ENCODE results near the gene NPC1.
"Not testable (repeated sequence)": the region's sequence is repeated elsewhere in the genome, so short reads cannot be mapped to it uniquely, and the experiment has no call there.

The NPC1 gene

GRCh38 chr18:23521907-23522306 lies 64.4 kb downstream of the NPC1 start:
- DNase-seq (ENCODE audit: low read depth), result no peak

- no peak for DNase-seq (ENCODE audit: low read depth)
Observed at GRCh38 chr18:23521271-23521670, 65.0 kb downstream of the NPC1 start.

- DNase-seq (ENCODE audit: low read depth), result no peak
Observed at GRCh38 chr18:23519734-23520133, 66.6 kb downstream of the NPC1 start.

GRCh38 chr18:23515911-23516546 lies 70.3 kb downstream of the NPC1 start:
- DNase-seq (ENCODE audit: low read depth), result no peak

- no peak for DNase-seq (ENCODE audit: low read depth)
Observed at GRCh38 chr18:23512641-23513040, 73.7 kb downstream of the NPC1 start.

GRCh38 chr18:23512216-23512615 lies 74.1 kb downstream of the NPC1 start:
- DNase-seq (ENCODE audit: low read depth), result not testable (repeated sequence)

- DNase-seq (ENCODE audit: low read depth), result not testable (repeated sequence)
Observed at GRCh38 chr18:23510923-23511322, 75.4 kb downstream of the NPC1 start.

- no peak for DNase-seq (ENCODE audit: low read depth)
Observed at GRCh38 chr18:23506393-23506792, 79.9 kb downstream of the NPC1 start.

- DNase-seq (ENCODE audit: low read depth), result no peak
Observed at GRCh38 chr18:23504720-23505119, 81.6 kb downstream of the NPC1 start.

- no peak for DNase-seq (ENCODE audit: low read depth)
Observed at GRCh38 chr18:23503963-23504344, 82.4 kb downstream of the NPC1 start.

GRCh38 chr18:23503038-23503962 lies 83.0 kb downstream of the NPC1 start, which contains the start of gene RMC1:
RMC1 (plus strand) TSS chr18:23503511; CDS start chr18:23503619, 108 bp downstream.
- DNase-seq (ENCODE audit: low read depth), result peak; percentile 41

GRCh38 chr18:23502516-23503037 lies 83.7 kb downstream of the NPC1 start:
- no peak for DNase-seq (ENCODE audit: low read depth)

GRCh38 chr18:23501626-23502025 lies 84.7 kb downstream of the NPC1 start:
- DNase-seq (ENCODE audit: low read depth), result no peak

GRCh38 chr18:23499291-23499781 lies 87.0 kb downstream of the NPC1 start:
- DNase-seq (ENCODE audit: low read depth), result no peak

GRCh38 chr18:23498877-23499276 lies 87.4 kb downstream of the NPC1 start:
- DNase-seq (ENCODE audit: low read depth), result no peak

GRCh38 chr18:23498117-23498516 lies 88.2 kb downstream of the NPC1 start:
- DNase-seq (ENCODE audit: low read depth), result no peak

- no peak for DNase-seq (ENCODE audit: low read depth)
Observed at GRCh38 chr18:23495723-23496440, 90.4 kb downstream of the NPC1 start.

- no peak for DNase-seq (ENCODE audit: low read depth)
Observed at GRCh38 chr18:23494992-23495391, 91.3 kb downstream of the NPC1 start.

- DNase-seq (ENCODE audit: low read depth), result no peak
Observed at GRCh38 chr18:23493654-23494053, 92.7 kb downstream of the NPC1 start.

GRCh38 chr18:23489586-23489985 lies 96.7 kb downstream of the NPC1 start:
- DNase-seq (ENCODE audit: low read depth), result not testable (repeated sequence)

- no peak for DNase-seq (ENCODE audit: low read depth)
Observed at GRCh38 chr18:23487738-23488570, 98.4 kb downstream of the NPC1 start.

All from non-pigmented ciliary epithelial cell (primary cell).